K562 (cell line): Measurements from ENCODE around the gene AK4. TPM values are rescaled to one million over a fixed set of nuclear protein-coding genes. Genes with fewer than 3 reads are reported as not detected.

ENCODE experiments used
- ATAC-seq: fragments of 200-7000 bp; cut with Tn5 transposase; 3 replicates; pipeline ENCODE4 v1.9.1; 2020; ENCODE audit warnings: moderate library complexity
- BruUV-seq: library from RNA; stranded (reverse); fragments of 400-500 nt; replicated peaks from 2 replicates; lab custom pipeline; 2021; lab: Mats Ljungman, UMichigan
- CTCF ChIA-PET: fragments of 300-600 bp; formaldehyde crosslinking; extraction: SDS; loops from one replicate; lab custom pipeline; 2021; ENCODE audit warnings: low intra/inter-chr PET ratio; lab: Yijun Ruan, JAX
- POLR2A ChIA-PET: fragments of 300-600, 350-650 bp; sonication (Branson Sonifier 250); formaldehyde crosslinking; extraction: SDS; loops from one replicate; lab custom pipeline; 2021; ENCODE audit warnings: antibody characterized with exemption, inconsistent platforms; lab: Yijun Ruan, JAX
- DNase-seq, 4 experiments: peaks; one replicate each; pipeline versions ENCODE4 v3.0.0 to v3.0.0-alpha.2; 2011 to 2018; ENCODE audit warnings: low spot score in 3 of 4, mixed read lengths in 3 of 4; ENCODE audit errors: extremely low read depth in 1 of 4
- FAIRE-seq: peaks from 2 replicates; lab custom pipeline; 2011; peaks lifted over from hg19 to GRCh38; lab: Jason Lieb, UNC
- H2AFZ ChIP-seq: 2 replicates; pipeline ENCODE4 v1.6.0; 2011; ENCODE audit warnings: low read depth, low read length, control low read depth, inconsistent platforms
- H3K27ac ChIP-seq: fragments of 200-600 bp; 3 replicates; pipeline ENCODE4 v1.8.0; 2011; ENCODE audit warnings: low read depth, mild to moderate bottlenecking, control low read depth, inconsistent platforms, low read length, moderate library complexity, mixed read lengths; ENCODE audit errors: extremely low read depth
- H3K27me3 ChIP-seq, 2 experiments: fragments of 300-600 bp in 1 of 2; 2 replicates in 1 of 2; 3 replicates in 1 of 2; pipeline versions ENCODE4 v1.6.0 to v1.8.0; 2011; ENCODE audit warnings: inconsistent platforms in 2 of 2, low read length in 2 of 2, mild to moderate bottlenecking in 1 of 2, mixed read lengths in 1 of 2, moderate library complexity in 1 of 2; ENCODE audit not compliant: control insufficient read depth in 2 of 2, insufficient read depth in 2 of 2
- H3K36me3 ChIP-seq: fragments of 300-600 bp; 3 replicates; pipeline ENCODE4 v1.8.0; 2011; ENCODE audit warnings: mild to moderate bottlenecking, low read length, inconsistent platforms; ENCODE audit not compliant: control insufficient read depth, insufficient read depth
- H3K4me1 ChIP-seq, 2 experiments: fragments of 200-600 bp in 1 of 2; replicated peaks in 1 of 2; 2 replicates in 1 of 2; 3 replicates in 1 of 2; pipeline versions ENCODE4 v1.5.1 to v1.8.0; 2011; ENCODE audit warnings: inconsistent platforms in 2 of 2, low read length in 2 of 2, mild to moderate bottlenecking in 1 of 2, mixed read lengths in 1 of 2, moderate library complexity in 1 of 2; ENCODE audit not compliant: control insufficient read depth in 2 of 2, insufficient read depth in 2 of 2
- H3K4me2 ChIP-seq: 2 replicates; pipeline ENCODE4 v1.6.1; 2011; ENCODE audit warnings: low read length, control low read depth, inconsistent platforms, mixed read lengths; ENCODE audit not compliant: insufficient read depth
- H3K4me3 ChIP-seq: fragments of 200-600 bp; sonication (generic), shearing (Covaris generic); 2 replicates; pipeline ENCODE4 v1.5.1; 2016; ENCODE audit warnings: control low read depth, inconsistent platforms
- H3K79me2 ChIP-seq: fragments of 200-600 bp; 3 replicates; pipeline ENCODE4 v1.8.0; 2011; ENCODE audit warnings: low read length, inconsistent platforms; ENCODE audit not compliant: control insufficient read depth, insufficient read depth
- H3K9ac ChIP-seq, 2 experiments: 2 replicates each; pipeline versions ENCODE4 v1.6.0 to v1.6.1; 2011; ENCODE audit warnings: low read depth in 2 of 2, low read length in 2 of 2, control low read depth in 1 of 2, inconsistent platforms in 1 of 2, mild to moderate bottlenecking in 1 of 2, mixed read lengths in 1 of 2; ENCODE audit not compliant: insufficient read depth in 1 of 2
- H3K9me1 ChIP-seq: one replicate; pipeline ENCODE4 v1.6.0; 2011; ENCODE audit warnings: inconsistent platforms, mild to moderate bottlenecking, low read length, moderate library complexity; ENCODE audit not compliant: control insufficient read depth, insufficient read depth
- H3K9me3 ChIP-seq: replicated peaks from 2 replicates; pipeline ENCODE4 v1.5.1; 2011; ENCODE audit warnings: low read depth, low read length, inconsistent platforms; ENCODE audit not compliant: control insufficient read depth, insufficient read depth
- H4K20me1 ChIP-seq: replicated peaks from 2 replicates; pipeline ENCODE4 v1.6.1; 2011; ENCODE audit warnings: low read length, inconsistent platforms, mixed read lengths; ENCODE audit not compliant: control insufficient read depth, insufficient read depth
- BHLHE40 ChIP-seq: IDR thresholded peaks from 2 replicates; pipeline ENCODE4 v1.6.1; 2011; ENCODE audit warnings: low read length, improper control_type of control experiment
- CCNT2 ChIP-seq: IDR thresholded peaks from 2 replicates; pipeline ENCODE4 v1.6.1; 2011; ENCODE audit warnings: borderline replicate concordance, low read depth, mild to moderate bottlenecking, moderate library complexity, mixed read lengths, low read length; ENCODE audit not compliant: insufficient read length; ENCODE audit errors: extremely low read depth
- FOXM1 ChIP-seq, 2 experiments: fragments of 450-650 bp in 1 of 2; sonication (generic) in 1 of 2; formaldehyde crosslinking in 1 of 2; IDR thresholded peaks; 2 replicates each; pipeline versions ENCODE4 v1.6.1 to v1.9.0; 2017 to 2022; ENCODE audit warnings: low read depth in 2 of 2, mild to moderate bottlenecking in 2 of 2, missing genetic modification reagents in 1 of 2, moderate library complexity in 1 of 2
- GABPA ChIP-seq: fragments of 200-800 bp; sonication (Bioruptor generic); conservative IDR thresholded peaks from 2 replicates; pipeline ENCODE4 v1.6.1; 2016; ENCODE audit warnings: low read depth, missing genetic modification characterization, missing compliant biosample characterization
- GATA2 ChIP-seq: sonication (generic); formaldehyde crosslinking; IDR thresholded peaks from 2 replicates; pipeline ENCODE4 v1.4.0; 2020; ENCODE audit warnings: mild to moderate bottlenecking, missing genetic modification reagents
- HDAC1 ChIP-seq, 2 experiments: fragments of 450-650 bp; IDR thresholded peaks; 2 replicates each; pipeline ENCODE4 v1.6.1; 2016 to 2017; ENCODE audit warnings: inconsistent platforms in 1 of 2, mild to moderate bottlenecking in 1 of 2, moderate library complexity in 1 of 2
- HMBOX1 ChIP-seq: sonication (generic); IDR thresholded peaks from 2 replicates; pipeline ENCODE4 v1.6.1; 2016
- IRF9 ChIP-seq: fragments of 450-650 bp; IDR thresholded peaks from 2 replicates; pipeline ENCODE4 v1.6.1; 2016; ENCODE audit warnings: missing biosample characterization, missing genetic modification characterization
- MEF2D ChIP-seq: conservative IDR thresholded peaks from 2 replicates; pipeline ENCODE4 v1.6.1; 2016; ENCODE audit warnings: low read depth, missing genetic modification characterization, missing compliant biosample characterization
- RB1 ChIP-seq: fragments of 450-650 bp; IDR thresholded peaks from 2 replicates; pipeline ENCODE4 v1.6.1; 2017; ENCODE audit warnings: low read depth, mild to moderate bottlenecking
- RBBP5 ChIP-seq: fragments of 200-600 bp; sonication (generic); IDR thresholded peaks from 2 replicates; pipeline ENCODE4 v1.6.1; 2012; ENCODE audit warnings: borderline replicate concordance, mild to moderate bottlenecking, low read length, control low read depth, inconsistent platforms; ENCODE audit not compliant: insufficient read depth, poor library complexity, severe bottlenecking
- SMAD4 ChIP-seq: fragments of 250-450 bp; sonication (Bioruptor Pico); conservative IDR thresholded peaks from 2 replicates; pipeline ENCODE4 v1.8.0; 2021; ENCODE audit warnings: inconsistent platforms, mild to moderate bottlenecking, moderate library complexity
- STAT5B ChIP-seq: fragments of 250-450 bp; sonication (Bioruptor Pico); IDR thresholded peaks from 2 replicates; pipeline ENCODE4 v1.8.0; 2021; ENCODE audit warnings: mild to moderate bottlenecking, inconsistent platforms
- TAL1 ChIP-seq: fragments of 450-650 bp; IDR thresholded peaks from 2 replicates; pipeline ENCODE4 v1.6.1; 2016; ENCODE audit warnings: mild to moderate bottlenecking
- ZNF436 ChIP-seq: fragments of 250-450, 450-650 bp; sonication (Bioruptor Pico); formaldehyde crosslinking; IDR thresholded peaks from 2 replicates; pipeline ENCODE4 v1.7.0; 2020; ENCODE audit warnings: mild to moderate bottlenecking
- ZNF655 ChIP-seq: fragments of 250-450 bp; sonication (Bioruptor Pico); IDR thresholded peaks from 2 replicates; pipeline ENCODE4 v1.5.0; 2021
- ZNF830 ChIP-seq: fragments of 250-450 bp; sonication (Bioruptor Pico); IDR thresholded peaks from 2 replicates; pipeline ENCODE4 v1.5.0; 2021; ENCODE audit warnings: mild to moderate bottlenecking
- WGBS: fragments of 100-300 bp; shearing (Covaris generic); methylation state at CpG from one replicate; pipeline ENCODE4 v1.1.6; 2016; ENCODE audit warnings: low coverage, mixed read lengths; ENCODE audit not compliant: insufficient coverage; ENCODE audit errors: missing lambda C conversion rate; 5-methylcytosine and 5-hydroxymethylcytosine counted together
- in situ Hi-C: fragments of 300-500 bp; cut with MboI; formaldehyde crosslinking; loops from 4 replicates; pipeline ENCODE4 v1.15.0; 2018; ENCODE audit warnings: inconsistent platforms, mixed read lengths
- intact Hi-C: fragments of 100-400 bp; cut with micrococcal nuclease; formaldehyde crosslinking; loops from 2 replicates; pipeline ENCODE4 v1.14.2; 2022
- polyA plus RNA-seq, 8 experiments: library from polyadenylated mRNA; depleted of rRNA in 4 of 8; stranded (reverse) in 5 of 8; unstranded in 3 of 8; fragments of >200 nt; fragmentation: Nextera tagmentation in 2 of 8; fragmentation: Illumina TruSeq in 1 of 8; extraction: Ambion mirVana in 2 of 8; extraction: Trizol in 1 of 8; gene quantifications; 2 replicates each; pipeline versions ENCODE4 v1.2.1 to v1.2.3, GENCODE V29; 2011 to 2014; ENCODE audit warnings: inconsistent platforms in 1 of 8, missing spikeins in 1 of 8
- total RNA-seq, 7 experiments: library from RNA; depleted of rRNA in 6 of 7; stranded (reverse); fragments of >200 nt in 6 of 7; fragmentation: Illumina TruSeq in 2 of 7; extraction: Trizol in 2 of 7; gene quantifications; 2 replicates each; pipeline versions ENCODE4 v1.2.1 to v1.2.3, GENCODE V29; 2011 to 2021; ENCODE audit warnings: low replicate concordance in 1 of 7

The AK4 gene
- total and polyA plus RNA-seq, 9 of the 15 experiments (the other 6 are each of a cell fraction or from before 2014, with no cell fraction given), result 10.4 to 96.6 (median 21.5) TPM

GRCh38 chr1:65176591-65176990, 28.6 kb downstream of the AK4 start:
- Histone ChIP-seq H4K20me1 (peaks cover 6% of the 10 kb centered on the region; the same call in 1 of the 2 replicates), H3K4me1 (peaks cover 7 to 37% of the 10 kb centered on the region in 2 experiments; a peak in 3 of 5 replicates), H3K27me3 (no peaks in the 10 kb centered on the region)
- WGBS, result 20% methylated on average over 3 of the region's 3 CpGs
- DNase-seq (no peak), FAIRE-seq (no peak)
- BruUV-seq, result no TSS peak
- no peak for TF ChIP-seq CCNT2
- TF ChIP-seq RBBP5, result no peak
- no peak for TF ChIP-seq ZNF830 (CRISPR knock-in tag)
- no peak for TF ChIP-seq FOXM1 (IDR thresholded peaks at IDR 0.05; ENCODE audit: low read depth)
- TF ChIP-seq FOXM1 (CRISPR knock-in tag; IDR thresholded peaks at IDR 0.05; ENCODE audit: low read depth), result no peak
- no peak for TF ChIP-seq RB1
- TF ChIP-seq HMBOX1, result no peak
- TF ChIP-seq STAT5B, result no peak
- no peak for TF ChIP-seq MEF2D (tag)
- no peak for TF ChIP-seq ZNF436 (CRISPR knock-in tag)
- no peak for TF ChIP-seq BHLHE40
- no peak for TF ChIP-seq IRF9 (tag)
- no peak for TF ChIP-seq GATA2
- no peak for TF ChIP-seq TAL1
- TF ChIP-seq HDAC1 (IDR thresholded peaks at IDR 0.05), result no peak
- TF ChIP-seq ZNF655 (CRISPR knock-in tag), result no peak
- TF ChIP-seq GABPA (tag), result no peak
- no peak for TF ChIP-seq SMAD4 (CRISPR knock-in tag)
- TF ChIP-seq, all 486 proteins: peak for 0
- intact Hi-C loops, result no loop called here
- Histone ChIP-seq H3K79me2 (peaks cover 61% of the 10 kb centered on the region), H2AFZ (no peak overlapping the region), H3K4me3 (no peak overlapping the region), H3K4me2 (no peak overlapping the region), H3K9me1 (peaks cover 3% of the 10 kb centered on the region), H3K27ac (no peak overlapping the region), H3K9ac (no peak overlapping the region), H3K9me3 (no peaks in the 10 kb centered on the region), H3K36me3 (no peaks in the 10 kb centered on the region)
- ATAC-seq, result 0 out of 3 replicates have a peak, but pooled peaks have one; percentile 14
- ChIA-PET CTCF (no interaction called here), POLR2A (interaction anchor here (0.6 to 1.5 kb wide), 2 partner anchors 10 to 33 kb away, joined by 3 to 6 read pairs; no protein-coding TSS in a partner anchor)
- in situ Hi-C loops, result no loop called here
